Thoracic aorta (tissue), 2 donors: ENCODE measurements around the gene PPIB. TPM values are rescaled to one million over a fixed set of nuclear protein-coding genes. Genes with fewer than 3 reads are reported as not detected.

Experiments used
- ATAC-seq: fragments of 150-250 bp; one replicate; pipeline ENCODE4 v1.8.0; 2017; ENCODE audit warnings: low read depth; ENCODE audit not compliant: insufficient number of reproducible peaks, low FRiP score
- DNase-seq: peaks from one replicate; pipeline ENCODE4 v3.0.0-alpha.2; 2020; ENCODE audit warnings: low spot score
- H3K27ac ChIP-seq, 2 donors: fragments of 200-600 bp; sonication (generic); 1 replicate in 1 of 2; 2 replicates in 1 of 2; pipeline ENCODE4 v1.5.1; 2016; ENCODE audit warnings: mild to moderate bottlenecking in 2 of 2, moderate library complexity in 2 of 2
- H3K27me3 ChIP-seq: fragments of 200-600 bp; sonication (generic); replicated peaks from 2 replicates; pipeline ENCODE4 v1.6.0; 2016; ENCODE audit warnings: mild to moderate bottlenecking; ENCODE audit not compliant: insufficient read depth
- H3K36me3 ChIP-seq: fragments of 200-600 bp; sonication (generic); one replicate; pipeline ENCODE4 v1.5.1; 2016
- H3K4me1 ChIP-seq, 2 donors: fragments of 200-600 bp; sonication (generic); 1 replicate in 1 of 2; 2 replicates in 1 of 2; pipeline versions ENCODE4 v1.5.1 to v1.6.0; 2016; ENCODE audit warnings: low read depth in 2 of 2, mild to moderate bottlenecking in 1 of 2; ENCODE audit not compliant: control insufficient read depth in 1 of 2
- H3K4me3 ChIP-seq: fragments of 200-600 bp; sonication (generic); 2 replicates; pipeline ENCODE4 v1.5.1; 2016; ENCODE audit warnings: mild to moderate bottlenecking
- H3K9me3 ChIP-seq: fragments of 200-600 bp; sonication (generic); 2 replicates; pipeline ENCODE4 v1.5.1; 2016
- total RNA-seq, 2 donors: library from RNA; depleted of rRNA; stranded (reverse); fragments of >200 nt; gene quantifications; one replicate each; pipeline versions ENCODE4 v1.1.0 to v1.2.3, GENCODE V29; 2016
- TF ChIP-seq, protein P1 (sequence below): fragments of 200-600 bp; sonication (generic); IDR thresholded peaks from one replicate; pipeline ENCODE4 v1.5.1; 2019; ENCODE audit warnings: antibody characterized with exemption

The PPIB gene
- total RNA-seq, 2 donors from 2014 or later, result 288 to 331 TPM

DNA sequence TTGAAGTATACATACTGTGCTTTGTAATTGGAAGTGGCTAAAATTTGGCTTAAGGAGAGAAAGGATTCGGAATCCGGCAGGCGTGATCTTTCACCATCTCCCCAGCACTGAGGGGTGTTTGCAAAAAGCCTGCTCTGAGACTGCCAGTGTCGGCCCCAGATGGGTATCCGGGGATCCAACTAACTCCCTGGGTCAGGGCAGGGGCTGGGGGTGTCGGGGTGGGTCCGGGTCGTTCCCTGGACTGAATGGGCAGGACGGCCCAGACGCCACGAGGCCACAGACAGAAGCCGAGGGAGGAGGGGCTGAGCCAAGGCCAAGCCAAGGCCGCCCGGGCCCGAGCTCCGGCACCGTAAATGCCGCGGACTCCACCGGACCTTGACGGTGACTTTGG lies 349 bp downstream of the PPIB start:
- ATAC-seq, result peak; percentile 26
- Histone ChIP-seq H3K4me3 (peak overlapping the region; percentile 94), H3K4me1 (peaks cover 20 to 36% of the 10 kb centered on the region in 2 donors), H3K36me3 (peaks cover 32% of the 10 kb centered on the region), H3K9me3 (no peaks in the 10 kb centered on the region), H3K27ac (peak overlapping the region; percentile 88), H3K27me3 (no peaks in the 10 kb centered on the region)
- TF ChIP-seq, protein P1, sequence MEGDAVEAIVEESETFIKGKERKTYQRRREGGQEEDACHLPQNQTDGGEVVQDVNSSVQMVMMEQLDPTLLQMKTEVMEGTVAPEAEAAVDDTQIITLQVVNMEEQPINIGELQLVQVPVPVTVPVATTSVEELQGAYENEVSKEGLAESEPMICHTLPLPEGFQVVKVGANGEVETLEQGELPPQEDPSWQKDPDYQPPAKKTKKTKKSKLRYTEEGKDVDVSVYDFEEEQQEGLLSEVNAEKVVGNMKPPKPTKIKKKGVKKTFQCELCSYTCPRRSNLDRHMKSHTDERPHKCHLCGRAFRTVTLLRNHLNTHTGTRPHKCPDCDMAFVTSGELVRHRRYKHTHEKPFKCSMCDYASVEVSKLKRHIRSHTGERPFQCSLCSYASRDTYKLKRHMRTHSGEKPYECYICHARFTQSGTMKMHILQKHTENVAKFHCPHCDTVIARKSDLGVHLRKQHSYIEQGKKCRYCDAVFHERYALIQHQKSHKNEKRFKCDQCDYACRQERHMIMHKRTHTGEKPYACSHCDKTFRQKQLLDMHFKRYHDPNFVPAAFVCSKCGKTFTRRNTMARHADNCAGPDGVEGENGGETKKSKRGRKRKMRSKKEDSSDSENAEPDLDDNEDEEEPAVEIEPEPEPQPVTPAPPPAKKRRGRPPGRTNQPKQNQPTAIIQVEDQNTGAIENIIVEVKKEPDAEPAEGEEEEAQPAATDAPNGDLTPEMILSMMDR, result no peak
- DNase-seq, result no peak

GRCh38 chr15:64161688-64162477 lies 939 bp downstream of the PPIB start:
- H3K27me3 ChIP-seq, result no peaks in the 10 kb centered on the region
- ATAC-seq, result no peak
- peaks cover 38% of the 10 kb centered on the region for H3K36me3 ChIP-seq
- H3K27ac ChIP-seq, result peak overlapping the region; percentile 88
- DNase-seq, result no peak
- H3K9me3 ChIP-seq, result no peaks in the 10 kb centered on the region
- peaks cover 20 to 36% of the 10 kb centered on the region in 2 donors for H3K4me1 ChIP-seq
- TF ChIP-seq, protein P1, result no peak
- H3K4me3 ChIP-seq, result peak overlapping the region; percentile 94

DNA sequence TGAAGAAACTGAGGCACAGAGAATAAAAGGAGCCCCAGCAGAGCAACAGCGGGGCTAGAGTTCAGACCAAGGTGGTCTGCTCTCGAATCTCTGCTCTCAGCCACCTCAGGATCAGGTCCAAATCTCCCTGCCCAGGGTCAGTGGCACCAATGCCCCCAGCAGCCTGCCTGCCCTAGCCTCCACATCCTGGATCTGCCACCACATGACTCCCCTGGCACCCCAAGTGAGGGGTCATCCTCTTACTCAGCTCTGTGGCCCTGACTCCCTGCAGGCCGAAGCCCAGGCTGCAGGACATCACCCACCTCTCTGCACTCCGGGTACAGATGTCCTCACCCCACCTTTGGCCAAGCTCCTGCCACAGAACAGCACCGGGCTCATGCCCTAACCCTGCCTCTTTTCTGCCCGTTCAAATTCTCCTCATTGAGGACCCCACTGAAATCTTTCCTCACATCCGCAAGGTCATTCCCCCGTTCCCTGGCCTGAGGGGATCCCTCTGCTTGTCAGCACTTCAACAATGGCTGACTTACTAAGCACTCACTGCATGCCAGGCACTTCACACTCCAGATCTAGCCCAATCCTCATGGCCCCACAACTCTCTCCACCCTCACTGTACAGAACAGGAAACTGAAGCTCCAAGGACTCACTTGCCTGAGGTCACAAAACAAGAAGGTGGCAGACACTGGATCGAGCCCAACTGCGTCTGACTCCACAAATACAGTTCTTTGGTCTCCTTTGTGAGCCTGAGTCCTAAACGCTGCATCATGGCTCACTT lies 4.3 kb downstream of the PPIB start:
- ATAC-seq, result no peak
- DNase-seq, result no peak
- no peaks in the 10 kb centered on the region for H3K27me3 ChIP-seq
- TF ChIP-seq, protein P1, result no peak
- H3K4me1 ChIP-seq, result peaks cover 20 to 35% of the 10 kb centered on the region in 2 donors
- no peak overlapping the region for H3K27ac ChIP-seq
- H3K9me3 ChIP-seq, result no peaks in the 10 kb centered on the region
- H3K4me3 ChIP-seq, result no peak overlapping the region
- H3K36me3 ChIP-seq, result peaks cover 53% of the 10 kb centered on the region

GRCh38 chr15:64157599-64158125 lies 5.2 kb downstream of the PPIB start:
- ATAC-seq (no peak), DNase-seq (no peak)
- H3K4me1 ChIP-seq, result peaks cover 25 to 41% of the 10 kb centered on the region in 2 donors
- H3K4me3 ChIP-seq, result no peak overlapping the region
- H3K27ac ChIP-seq, result no peak overlapping the region
- H3K27me3 ChIP-seq, result no peaks in the 10 kb centered on the region
- H3K36me3 ChIP-seq, result peaks cover 53% of the 10 kb centered on the region
- no peaks in the 10 kb centered on the region for H3K9me3 ChIP-seq
- TF ChIP-seq, protein P1, result no peak

DNA sequence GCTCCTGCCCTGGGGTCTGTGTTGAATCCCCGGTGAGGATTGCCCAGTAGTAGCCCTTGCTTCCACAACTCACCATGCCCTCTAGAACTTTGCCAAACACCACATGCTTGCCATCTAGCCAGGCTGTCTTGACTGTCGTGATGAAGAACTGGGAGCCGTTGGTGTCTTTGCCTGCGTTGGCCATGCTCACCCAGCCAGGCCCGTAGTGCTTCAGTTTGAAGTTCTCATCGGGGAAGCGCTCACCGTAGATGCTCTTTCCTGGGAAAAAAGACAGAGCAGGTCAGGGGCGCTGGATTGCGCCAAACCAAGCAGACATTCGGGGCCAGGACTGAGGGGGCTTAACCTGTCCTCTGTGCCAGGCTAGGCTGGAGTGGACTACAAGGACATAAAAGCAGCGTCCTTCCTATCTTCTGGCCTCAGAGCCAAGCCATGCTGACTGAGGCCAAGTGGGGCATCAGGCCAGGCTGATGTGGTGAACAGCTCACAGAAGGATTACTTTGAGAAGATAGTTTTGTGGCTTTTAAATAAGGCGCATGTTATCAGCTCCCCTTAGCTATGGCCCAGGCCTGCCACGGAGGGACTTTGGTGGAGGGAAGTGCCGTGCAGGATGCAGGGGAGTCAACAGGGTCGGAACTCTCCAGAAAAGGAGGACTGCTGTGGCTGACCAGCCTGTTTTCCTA lies 6.0 kb downstream of the PPIB start:
- ATAC-seq (no peak), DNase-seq (no peak)
- H3K4me3 ChIP-seq, result no peak overlapping the region
- H3K27ac ChIP-seq, result no peak overlapping the region
- H3K4me1 ChIP-seq, result peaks cover 28 to 46% of the 10 kb centered on the region in 2 donors
- H3K9me3 ChIP-seq, result no peaks in the 10 kb centered on the region
- peaks cover 53% of the 10 kb centered on the region for H3K36me3 ChIP-seq
- H3K27me3 ChIP-seq, result peaks cover 2% of the 10 kb centered on the region
- TF ChIP-seq, protein P1, result no peak
